Ishikawa (cell line): Measurements from ENCODE around the gene NHSL1.

Source experiments
- CEBPB ChIP-seq: IDR thresholded peaks from 2 replicates; pipeline ENCODE4 v1.6.1; 2012
- CREB1 ChIP-seq: IDR thresholded peaks from 2 replicates; pipeline ENCODE4 v1.6.1; 2012; ENCODE audit warnings: low read depth
- EGR1 ChIP-seq: IDR thresholded peaks from 2 replicates; pipeline ENCODE4 v1.6.1; 2012
- EP300 ChIP-seq: IDR thresholded peaks from 2 replicates; pipeline ENCODE4 v1.6.1; 2012; ENCODE audit warnings: borderline replicate concordance
- MAX ChIP-seq: IDR thresholded peaks from 2 replicates; pipeline ENCODE4 v1.6.1; 2012
- NFIC ChIP-seq: IDR thresholded peaks from 2 replicates; pipeline ENCODE4 v1.6.1; 2012
- RAD21 ChIP-seq: IDR thresholded peaks from 2 replicates; pipeline ENCODE4 v1.6.1; 2012; ENCODE audit warnings: low read depth
- REST ChIP-seq: IDR thresholded peaks from 2 replicates; pipeline ENCODE4 v1.6.1; 2012; ENCODE audit warnings: low read depth, mild to moderate bottlenecking
- TAF1 ChIP-seq: IDR thresholded peaks from 2 replicates; pipeline ENCODE4 v1.6.1; 2012; ENCODE audit warnings: low read depth, mild to moderate bottlenecking
- TEAD4 ChIP-seq: IDR thresholded peaks from 2 replicates; pipeline ENCODE4 v1.6.1; 2012
- USF1 ChIP-seq: IDR thresholded peaks from 2 replicates; pipeline ENCODE4 v1.6.1; 2012
- YY1 ChIP-seq: IDR thresholded peaks from 2 replicates; pipeline ENCODE4 v1.6.1; 2012; ENCODE audit warnings: low read depth
- ZBTB7A ChIP-seq: IDR thresholded peaks from 2 replicates; pipeline ENCODE4 v1.6.1; 2012; ENCODE audit warnings: low read depth

DNA sequence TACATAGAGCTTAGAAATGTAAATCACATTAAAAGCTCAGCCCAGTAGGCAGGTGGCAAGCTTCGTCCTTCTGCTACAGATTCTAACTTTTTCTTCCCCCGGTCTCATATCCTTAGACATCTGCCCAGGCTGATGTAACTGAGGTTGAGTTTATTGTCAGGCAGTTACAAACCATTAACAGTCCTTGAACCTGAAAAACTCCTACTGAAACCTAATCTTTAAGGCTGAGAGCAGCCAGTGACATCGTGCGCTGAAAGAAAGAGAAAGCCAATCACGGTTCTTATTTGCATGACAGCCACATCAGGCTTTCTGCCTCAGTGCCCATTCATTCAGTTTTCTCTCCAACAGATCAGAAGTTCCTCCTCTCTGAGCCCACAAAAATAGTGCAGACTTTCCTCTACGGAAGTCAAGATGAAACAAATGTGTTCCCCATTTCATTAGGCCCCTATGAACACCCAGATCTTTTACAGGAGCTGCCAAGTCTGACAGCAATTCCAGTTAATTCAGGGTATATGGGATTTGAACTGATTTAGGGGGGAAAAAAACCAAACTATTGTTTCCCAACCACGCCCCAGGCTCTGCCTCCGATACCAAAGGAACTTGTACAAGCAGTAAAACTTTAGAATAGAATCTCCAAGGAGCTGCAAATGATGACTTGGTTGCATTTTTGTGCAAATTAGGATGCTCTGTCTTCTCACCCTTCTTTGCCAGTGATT, at the start of gene NHSL1:
- TF ChIP-seq MAX (0 out of 2 replicates have a peak, but pooled peaks have one; percentile 19), TAF1 (no peak), USF1 (no peak), EP300 (no peak), ZBTB7A (no peak), NFIC (no peak), EGR1 (no peak), TEAD4 (no peak), RAD21 (no peak), YY1 (no peak), CEBPB (no peak), CREB1 (no peak), REST (no peak)
